ENCODE results near the gene PALM.

Gene PALM

GRCh38 chr19:676339-677105, 32.2 kb upstream of the PALM start, which contains the start of gene FSTL3:
Gene FSTL3, plus strand, starts transcription at chr19:676392. Its CDS starts 32 bp downstream, at chr19:676424.
- H3K9ac ChIP-seq (ENCODE audit: low read length), result no peak within 1 kb of the TSS

GRCh38 chr19:677201-677600, 31.5 kb upstream of the PALM start:
- Histone ChIP-seq H3K9me3 (ENCODE audit: insufficient read depth, low read length) (no peaks in the 10 kb centered on the region), H3K79me2 (ENCODE audit: low read length) (peaks cover 9% of the 10 kb centered on the region), H4K20me1 (ENCODE audit: insufficient read depth, low read length) (peaks cover 3% of the 10 kb centered on the region; the same call in 1 of the 2 replicates), H3K27ac (ENCODE audit: low read length) (no peak overlapping the region), H3K4me3 (ENCODE audit: low read length) (no peak overlapping the region), H3K4me2 (ENCODE audit: low read length) (no peak overlapping the region), H3K27me3 (ENCODE audit: low read depth, low read length) (no peaks in the 10 kb centered on the region), H3K4me1 (ENCODE audit: low read length) (peaks cover 9% of the 10 kb centered on the region), H3K9ac (ENCODE audit: low read length) (no peak overlapping the region), H3K36me3 (replicated peaks; ENCODE audit: low read depth, low read length) (no peaks in the 10 kb centered on the region), H2AFZ (ENCODE audit: low read depth, low read length) (no peak overlapping the region)
- TF ChIP-seq CTCF (IDR thresholded peaks at IDR 0.05; ENCODE audit: low read depth, low read length), result no peak
- no peak for TF ChIP-seq EZH2phosphoT487 (IDR thresholded peaks at IDR 0.05; ENCODE audit: low read depth)

More at GRCh38 chr19:676339-677105, 32.2 kb upstream of the PALM start, which contains the start of gene FSTL3:
- Histone ChIP-seq H3K9me3 (ENCODE audit: insufficient read depth, low read length) (no peaks in the 10 kb centered on the region), H3K4me2 (ENCODE audit: low read length) (no peak within 1 kb of the TSS), H2AFZ (ENCODE audit: low read depth, low read length) (no peak within 1 kb of the TSS), H3K27me3 (ENCODE audit: low read depth, low read length) (no peaks in the 10 kb centered on the region), H3K36me3 (replicated peaks; ENCODE audit: low read depth, low read length) (no peaks in the 10 kb centered on the region), H3K27ac (ENCODE audit: low read length) (no peak within 1 kb of the TSS), H3K4me1 (ENCODE audit: low read length) (peaks cover 9% of the 10 kb centered on the region), H3K4me3 (ENCODE audit: low read length) (no peak within 1 kb of the TSS), H3K79me2 (ENCODE audit: low read length) (peaks cover 9% of the 10 kb centered on the region), H4K20me1 (ENCODE audit: insufficient read depth, low read length) (peaks cover 3% of the 10 kb centered on the region; the same call in 1 of the 2 replicates)
- TF ChIP-seq CTCF (IDR thresholded peaks at IDR 0.05; ENCODE audit: low read depth, low read length), result no peak
- no peak for TF ChIP-seq EZH2phosphoT487 (IDR thresholded peaks at IDR 0.05; ENCODE audit: low read depth)

GRCh38 chr19:677601-678436, 30.9 kb upstream of the PALM start:
- Histone ChIP-seq H3K27ac (ENCODE audit: low read length) (no peak overlapping the region), H3K9me3 (ENCODE audit: insufficient read depth, low read length) (no peaks in the 10 kb centered on the region), H3K4me2 (ENCODE audit: low read length) (no peak overlapping the region), H4K20me1 (ENCODE audit: insufficient read depth, low read length) (peaks cover 3% of the 10 kb centered on the region; the same call in 1 of the 2 replicates), H2AFZ (ENCODE audit: low read depth, low read length) (no peak overlapping the region), H3K79me2 (ENCODE audit: low read length) (peaks cover 9% of the 10 kb centered on the region), H3K4me1 (ENCODE audit: low read length) (peaks cover 9% of the 10 kb centered on the region), H3K36me3 (replicated peaks; ENCODE audit: low read depth, low read length) (no peaks in the 10 kb centered on the region), H3K9ac (ENCODE audit: low read length) (no peak overlapping the region), H3K27me3 (ENCODE audit: low read depth, low read length) (no peaks in the 10 kb centered on the region), H3K4me3 (ENCODE audit: low read length) (no peak overlapping the region)
- TF ChIP-seq CTCF (IDR thresholded peaks at IDR 0.05; ENCODE audit: low read depth, low read length) (no peak), EZH2phosphoT487 (IDR thresholded peaks at IDR 0.05; ENCODE audit: low read depth) (no peak)

Measured in OCI-LY3 (cell line).